Trophoblast cell (in vitro differentiated cells and primary cell): ENCODE measurements around the gene CREB5.

Source experiments
- DNase-seq, 2 donors: peaks; one replicate each; pipeline ENCODE4 v3.0.0-alpha.2; 2016
- H2AFZ ChIP-seq: 2 replicates; pipeline ENCODE4 v1.6.1; 2013; ENCODE audit warnings: low read length, moderate library complexity, mild to moderate bottlenecking; ENCODE audit not compliant: insufficient read depth, poor library complexity
- H2AK5ac ChIP-seq: 2 replicates; pipeline ENCODE4 v1.6.1; 2013; ENCODE audit warnings: mild to moderate bottlenecking, low read length
- H2BK120ac ChIP-seq: 2 replicates; pipeline ENCODE4 v1.6.1; 2013; ENCODE audit warnings: low read length, mild to moderate bottlenecking, moderate library complexity; ENCODE audit not compliant: insufficient read depth, poor library complexity
- H2BK12ac ChIP-seq: 2 replicates; pipeline ENCODE4 v1.6.1; 2013; ENCODE audit warnings: mild to moderate bottlenecking, low read length, moderate library complexity
- H2BK5ac ChIP-seq: 2 replicates; pipeline ENCODE4 v1.6.1; 2013; ENCODE audit warnings: low read length, low read depth, moderate library complexity, mild to moderate bottlenecking; ENCODE audit not compliant: poor library complexity
- H3K14ac ChIP-seq: 2 replicates; pipeline ENCODE4 v1.6.1; 2013; ENCODE audit warnings: mild to moderate bottlenecking, low read length
- H3K18ac ChIP-seq: 2 replicates; pipeline ENCODE4 v1.6.1; 2013; ENCODE audit warnings: mild to moderate bottlenecking, low read length
- H3K23ac ChIP-seq: 2 replicates; pipeline ENCODE4 v1.6.1; 2013; ENCODE audit warnings: low read length
- H3K27ac ChIP-seq: 2 replicates; pipeline ENCODE4 v1.5.1; 2013; ENCODE audit warnings: low read depth, mild to moderate bottlenecking, inconsistent platforms, low read length, moderate library complexity
- H3K27me3 ChIP-seq: 2 replicates; pipeline ENCODE4 v1.6.1; 2013; ENCODE audit warnings: inconsistent platforms, mild to moderate bottlenecking, low read length, moderate library complexity; ENCODE audit not compliant: insufficient read depth
- H3K36me3 ChIP-seq, 2 experiments: 1 replicate in 1 of 2; 2 replicates in 1 of 2; pipeline ENCODE4 v1.6.1; 2013; ENCODE audit warnings: low read length in 2 of 2, mild to moderate bottlenecking in 2 of 2, moderate library complexity in 1 of 2; ENCODE audit not compliant: insufficient read depth in 2 of 2, control insufficient read depth in 1 of 2
- H3K4ac ChIP-seq: 2 replicates; pipeline ENCODE4 v1.6.1; 2013; ENCODE audit warnings: low read depth, mild to moderate bottlenecking, low read length, moderate library complexity
- H3K4me1 ChIP-seq, 2 experiments: 1 replicate in 1 of 2; 2 replicates in 1 of 2; pipeline ENCODE4 v1.6.1; 2013; ENCODE audit warnings: low read length in 2 of 2, mild to moderate bottlenecking in 2 of 2, moderate library complexity in 1 of 2; ENCODE audit not compliant: insufficient read depth in 2 of 2, control insufficient read depth in 1 of 2
- H3K4me2 ChIP-seq: 2 replicates; pipeline ENCODE4 v1.6.1; 2013; ENCODE audit warnings: inconsistent platforms, mild to moderate bottlenecking, low read length, moderate library complexity
- H3K4me3 ChIP-seq: 2 replicates; pipeline ENCODE4 v1.5.1; 2013; ENCODE audit warnings: mild to moderate bottlenecking, low read depth, low read length, inconsistent platforms
- H3K79me1 ChIP-seq: one replicate; pipeline ENCODE4 v1.6.1; 2013; ENCODE audit warnings: low read length
- H3K79me2 ChIP-seq: 2 replicates; pipeline ENCODE4 v1.6.1; 2013; ENCODE audit warnings: low read length, mild to moderate bottlenecking; ENCODE audit not compliant: control insufficient read depth, insufficient read depth, poor library complexity
- H3K9ac ChIP-seq: 2 replicates; pipeline ENCODE4 v1.6.1; 2013; ENCODE audit warnings: mild to moderate bottlenecking, low read length
- H3K9me3 ChIP-seq: 2 replicates; pipeline ENCODE4 v1.6.1; 2013; ENCODE audit warnings: low read depth, mild to moderate bottlenecking, control low read depth, inconsistent platforms, low read length; ENCODE audit not compliant: insufficient read depth
- H4K12ac ChIP-seq: 2 replicates; pipeline ENCODE4 v1.6.1; 2013; ENCODE audit warnings: low read depth, mild to moderate bottlenecking, low read length, moderate library complexity
- H4K8ac ChIP-seq: 2 replicates; pipeline ENCODE4 v1.6.1; 2013; ENCODE audit warnings: low read depth, mild to moderate bottlenecking, low read length, moderate library complexity
- H4K91ac ChIP-seq: one replicate; pipeline ENCODE4 v1.6.1; 2013; ENCODE audit warnings: low read depth, mild to moderate bottlenecking, low read length, moderate library complexity
- WGBS: extraction: QIAGEN DNeasy Blood & Tissue Kit; methylation state at CpG from one replicate; pipeline ENCODE4 v1.1.7; 2013; ENCODE audit warnings: missing lambda C conversion rate; ENCODE audit not compliant: insufficient read length, insufficient coverage; ENCODE audit errors: extremely low coverage; 5-methylcytosine and 5-hydroxymethylcytosine counted together

CREB5 gene

DNA sequence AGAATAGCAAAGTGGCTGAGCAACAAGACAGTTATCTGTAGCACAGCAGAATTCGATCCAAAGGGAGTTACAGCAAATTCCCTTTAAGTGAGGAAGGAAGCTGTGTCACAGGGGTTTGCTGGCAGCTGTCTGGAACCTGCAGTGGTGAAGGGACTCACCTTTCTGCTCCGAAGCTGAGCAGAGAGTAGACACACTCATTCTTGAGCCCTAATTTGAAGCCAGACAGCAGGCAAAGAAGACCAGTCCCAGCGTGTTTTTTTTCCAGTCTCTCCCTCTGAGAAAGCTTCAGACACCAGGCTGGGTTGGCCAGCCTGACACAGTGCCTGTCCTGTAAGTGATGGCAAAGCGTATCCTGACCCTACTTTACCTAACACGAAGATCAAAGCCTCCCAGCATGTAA lies 335.1 kb downstream of the CREB5 start:
- no peaks in the 10 kb centered on the region for H3K9me3 ChIP-seq
- no peak overlapping the region for H2AFZ ChIP-seq
- no peak overlapping the region for H3K14ac ChIP-seq
- no peak overlapping the region for H3K23ac ChIP-seq
- no peaks in the 10 kb centered on the region for H3K36me3 ChIP-seq
- H4K12ac ChIP-seq, result no peak overlapping the region
- H3K27me3 ChIP-seq, result no peaks in the 10 kb centered on the region
- no peak overlapping the region for H3K18ac ChIP-seq
- no peak overlapping the region for H3K27ac ChIP-seq
- H3K79me1 ChIP-seq, result no peaks in the 10 kb centered on the region
- H2BK5ac ChIP-seq, result no peak overlapping the region
- H2BK120ac ChIP-seq, result no peak overlapping the region
- H3K79me2 ChIP-seq, result no peaks in the 10 kb centered on the region
- no CpG with 5 or more reads among the region's 5 CpGs for WGBS
- no peak overlapping the region for H3K9ac ChIP-seq
- peak; percentile 25 to 37 for DNase-seq
- no peak overlapping the region for H3K4me2 ChIP-seq
- H3K4me3 ChIP-seq, result no peak overlapping the region
- no peak overlapping the region for H4K91ac ChIP-seq
- no peak overlapping the region for H2BK12ac ChIP-seq
- H4K8ac ChIP-seq, result no peak overlapping the region
- no peak overlapping the region for H3K4ac ChIP-seq
- no peak overlapping the region for H2AK5ac ChIP-seq
- peaks cover 7 to 10% of the 10 kb centered on the region in 2 experiments for H3K4me1 ChIP-seq

DNA sequence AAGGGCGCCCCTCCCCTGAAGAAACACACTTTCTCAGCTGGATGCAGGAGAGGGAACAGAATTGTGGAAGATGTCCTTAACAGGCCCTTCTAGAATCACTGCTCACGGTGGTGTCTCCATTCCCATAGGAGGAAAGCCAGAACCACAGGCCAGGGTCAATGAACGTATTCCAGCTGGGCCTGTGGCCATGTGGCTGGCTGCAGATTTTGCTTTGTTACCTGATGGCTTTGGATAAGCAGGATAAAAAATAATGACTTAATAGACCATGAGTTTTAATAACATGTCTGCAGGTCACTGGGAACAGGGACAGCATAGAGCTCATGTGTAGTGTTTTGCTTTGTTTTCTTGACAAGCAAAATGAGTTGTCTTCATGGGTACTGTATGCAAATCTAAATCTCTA lies 335.5 kb downstream of the CREB5 start:
- Histone ChIP-seq H3K4me1 (peaks cover 7 to 10% of the 10 kb centered on the region in 2 experiments), H4K8ac (no peak overlapping the region), H2BK120ac (no peak overlapping the region), H2BK12ac (no peak overlapping the region), H3K4me3 (no peak overlapping the region), H3K27ac (no peak overlapping the region), H3K4ac (no peak overlapping the region), H3K27me3 (no peaks in the 10 kb centered on the region), H3K79me1 (no peaks in the 10 kb centered on the region), H3K23ac (no peak overlapping the region), H3K9ac (no peak overlapping the region), H2BK5ac (no peak overlapping the region), H3K4me2 (no peak overlapping the region), H3K14ac (no peak overlapping the region), H3K36me3 (no peaks in the 10 kb centered on the region), H2AFZ (no peak overlapping the region), H3K79me2 (no peaks in the 10 kb centered on the region), H4K12ac (no peak overlapping the region), H4K91ac (no peak overlapping the region), H3K9me3 (no peaks in the 10 kb centered on the region), H2AK5ac (no peak overlapping the region), H3K18ac (no peak overlapping the region)
- WGBS, result no CpG with 5 or more reads among the region's 3 CpGs
- no peak for DNase-seq

DNA sequence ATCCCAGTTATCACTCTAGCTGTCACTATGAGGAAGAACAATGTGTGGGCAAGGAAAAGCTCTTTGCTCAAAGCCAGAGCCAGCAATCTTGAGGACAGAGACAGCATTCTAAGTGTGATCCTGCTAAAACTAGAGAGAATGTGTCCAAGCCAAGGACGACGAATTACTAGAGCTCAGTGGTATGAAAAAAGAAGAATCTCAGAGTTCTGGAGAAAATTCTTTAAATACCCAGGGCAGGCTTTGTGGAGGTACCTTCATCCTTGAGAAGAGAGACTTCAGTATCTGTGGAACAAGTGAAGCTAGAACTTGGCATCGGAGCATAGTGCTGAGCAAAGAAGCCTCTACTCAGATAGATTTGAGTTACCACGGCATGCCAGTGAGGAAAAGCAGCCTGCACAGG lies 336.0 kb downstream of the CREB5 start:
- H3K4me1 ChIP-seq, result peaks cover 7 to 10% of the 10 kb centered on the region in 2 experiments
- no peaks in the 10 kb centered on the region for H3K27me3 ChIP-seq
- H4K12ac ChIP-seq, result no peak overlapping the region
- no peak overlapping the region for H2BK12ac ChIP-seq
- H3K23ac ChIP-seq, result no peak overlapping the region
- WGBS, result no CpG with 5 or more reads among the region's 4 CpGs
- no peak overlapping the region for H3K4me3 ChIP-seq
- no peak overlapping the region for H3K27ac ChIP-seq
- no peak overlapping the region for H2BK5ac ChIP-seq
- no peak overlapping the region for H2BK120ac ChIP-seq
- no peak overlapping the region for H4K91ac ChIP-seq
- H4K8ac ChIP-seq, result no peak overlapping the region
- H3K36me3 ChIP-seq, result no peaks in the 10 kb centered on the region
- no peaks in the 10 kb centered on the region for H3K9me3 ChIP-seq
- peak; percentile 26 to 81 for DNase-seq
- no peak overlapping the region for H3K18ac ChIP-seq
- no peak overlapping the region for H2AK5ac ChIP-seq
- H3K4me2 ChIP-seq, result no peak overlapping the region
- H3K79me1 ChIP-seq, result no peaks in the 10 kb centered on the region
- no peak overlapping the region for H3K4ac ChIP-seq
- H3K9ac ChIP-seq, result no peak overlapping the region
- no peak overlapping the region for H3K14ac ChIP-seq
- H3K79me2 ChIP-seq, result no peaks in the 10 kb centered on the region
- H2AFZ ChIP-seq, result no peak overlapping the region

DNA sequence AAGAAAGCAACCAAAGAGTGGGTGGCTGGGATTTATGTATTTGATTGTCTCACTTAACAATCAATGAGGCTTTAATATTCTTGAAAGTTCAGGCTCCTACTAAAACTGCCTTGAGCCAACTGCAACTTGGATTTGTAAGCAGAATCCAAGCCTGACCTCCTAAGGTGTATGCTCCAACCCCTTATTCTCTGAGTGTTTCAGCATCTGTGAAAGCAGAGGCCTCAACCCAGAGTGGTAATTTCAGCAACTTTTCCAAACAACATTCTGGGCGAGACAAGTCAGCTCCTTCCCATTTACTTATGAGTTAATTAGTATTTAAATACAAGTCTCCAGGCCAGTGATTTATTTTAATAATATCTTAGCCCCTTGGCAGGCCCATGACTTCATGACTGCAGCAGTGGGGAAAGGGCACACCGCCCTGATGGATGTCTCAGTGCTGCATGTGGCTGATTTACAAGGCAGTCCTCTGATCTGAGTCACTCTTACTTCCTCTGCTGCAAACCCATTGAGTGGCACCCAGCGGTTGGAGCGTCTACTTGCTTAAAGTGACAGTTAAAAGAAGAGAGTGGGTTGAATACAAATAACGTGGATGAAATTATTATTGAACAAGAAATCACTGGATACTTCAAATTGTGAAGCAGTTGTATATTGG lies 336.7 kb downstream of the CREB5 start:
- no peak overlapping the region for H3K4me2 ChIP-seq
- peak; percentile 50 to 69 for DNase-seq
- H3K4ac ChIP-seq, result no peak overlapping the region
- no peaks in the 10 kb centered on the region for H3K79me2 ChIP-seq
- H3K9ac ChIP-seq, result no peak overlapping the region
- H2BK120ac ChIP-seq, result no peak overlapping the region
- H3K27me3 ChIP-seq, result no peaks in the 10 kb centered on the region
- H2BK5ac ChIP-seq, result no peak overlapping the region
- WGBS, result no CpG with 5 or more reads among the region's 5 CpGs
- H3K36me3 ChIP-seq, result no peaks in the 10 kb centered on the region
- H3K9me3 ChIP-seq, result no peaks in the 10 kb centered on the region
- H3K27ac ChIP-seq, result no peak overlapping the region
- no peak overlapping the region for H4K8ac ChIP-seq
- no peak overlapping the region for H2BK12ac ChIP-seq
- no peaks in the 10 kb centered on the region for H3K79me1 ChIP-seq
- no peak overlapping the region for H3K18ac ChIP-seq
- peaks cover 7 to 10% of the 10 kb centered on the region in 2 experiments for H3K4me1 ChIP-seq
- H2AK5ac ChIP-seq, result no peak overlapping the region
- H3K23ac ChIP-seq, result no peak overlapping the region
- H3K14ac ChIP-seq, result no peak overlapping the region
- no peak overlapping the region for H4K12ac ChIP-seq
- H3K4me3 ChIP-seq, result no peak overlapping the region
- no peak overlapping the region for H2AFZ ChIP-seq
- no peak overlapping the region for H4K91ac ChIP-seq
